ENCODE results near the gene ABCA5. TPM values are rescaled to one million over a fixed set of nuclear protein-coding genes. Genes with fewer than 3 reads are reported as not detected.

The ABCA5 gene
- total RNA-seq, 1 donor from 2014 or later, result 7.8 TPM

DNA sequence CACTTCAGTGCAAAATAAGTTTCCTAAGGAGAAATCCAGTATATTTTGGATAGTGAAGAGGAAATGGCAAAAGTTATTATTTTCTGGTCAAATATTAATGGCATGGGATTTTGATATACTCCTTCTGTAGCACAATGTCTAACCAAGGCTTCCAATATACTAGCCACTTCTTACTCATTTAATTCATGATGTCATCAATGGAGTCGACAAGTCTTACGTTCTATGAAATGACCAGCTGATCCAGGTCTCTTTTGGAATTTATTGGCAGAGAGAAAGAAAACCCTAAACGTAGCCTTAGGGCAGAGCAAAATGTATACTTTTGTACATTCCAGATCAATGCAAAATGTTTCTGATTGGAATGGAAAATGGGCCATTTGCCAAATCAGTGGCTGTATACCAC lies 90.0 kb downstream of the ABCA5 start:
- intact Hi-C loops (cut with DNase I), result loop anchor here (10.0 kb wide), 1 partner anchor 262 kb away; no protein-coding TSS in a partner anchor
- H3K9me3 ChIP-seq, result peaks cover 4 to 14% of the 10 kb centered on the region in 2 donors
- TF ChIP-seq, protein P1, sequence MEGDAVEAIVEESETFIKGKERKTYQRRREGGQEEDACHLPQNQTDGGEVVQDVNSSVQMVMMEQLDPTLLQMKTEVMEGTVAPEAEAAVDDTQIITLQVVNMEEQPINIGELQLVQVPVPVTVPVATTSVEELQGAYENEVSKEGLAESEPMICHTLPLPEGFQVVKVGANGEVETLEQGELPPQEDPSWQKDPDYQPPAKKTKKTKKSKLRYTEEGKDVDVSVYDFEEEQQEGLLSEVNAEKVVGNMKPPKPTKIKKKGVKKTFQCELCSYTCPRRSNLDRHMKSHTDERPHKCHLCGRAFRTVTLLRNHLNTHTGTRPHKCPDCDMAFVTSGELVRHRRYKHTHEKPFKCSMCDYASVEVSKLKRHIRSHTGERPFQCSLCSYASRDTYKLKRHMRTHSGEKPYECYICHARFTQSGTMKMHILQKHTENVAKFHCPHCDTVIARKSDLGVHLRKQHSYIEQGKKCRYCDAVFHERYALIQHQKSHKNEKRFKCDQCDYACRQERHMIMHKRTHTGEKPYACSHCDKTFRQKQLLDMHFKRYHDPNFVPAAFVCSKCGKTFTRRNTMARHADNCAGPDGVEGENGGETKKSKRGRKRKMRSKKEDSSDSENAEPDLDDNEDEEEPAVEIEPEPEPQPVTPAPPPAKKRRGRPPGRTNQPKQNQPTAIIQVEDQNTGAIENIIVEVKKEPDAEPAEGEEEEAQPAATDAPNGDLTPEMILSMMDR (IDR thresholded peaks at IDR 0.05), result no peak
- no peaks in the 10 kb centered on the region for H3K27me3 ChIP-seq
- H3K36me3 ChIP-seq, result no peaks in the 10 kb centered on the region
- H3K4me3 ChIP-seq, result no peak overlapping the region
- no peak overlapping the region for H3K27ac ChIP-seq
- DNase-seq (ENCODE audit: low spot score in 2 of 2), result no peak
- no peaks in the 10 kb centered on the region for H3K4me1 ChIP-seq

DNA sequence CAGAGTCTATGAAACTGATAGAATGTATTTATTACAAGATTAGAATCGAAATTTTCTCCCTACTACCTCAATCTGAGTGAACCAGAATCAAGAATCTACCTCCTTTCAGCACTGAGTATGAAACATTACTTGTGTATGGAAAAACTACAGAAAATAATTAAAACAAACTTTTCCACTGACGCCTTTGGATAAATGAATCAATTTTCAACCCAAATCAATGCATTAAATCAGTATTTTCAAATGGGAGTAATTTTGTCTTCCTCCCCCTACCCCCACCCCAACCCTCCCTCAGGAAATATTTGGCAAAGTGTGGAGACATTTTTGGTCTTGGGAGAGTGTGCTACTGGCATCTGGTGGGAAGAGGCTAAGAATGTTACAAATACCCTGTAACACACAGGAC lies 90.5 kb downstream of the ABCA5 start:
- Histone ChIP-seq H3K36me3 (no peaks in the 10 kb centered on the region), H3K9me3 (peaks cover 4 to 14% of the 10 kb centered on the region in 2 donors), H3K4me1 (no peaks in the 10 kb centered on the region), H3K4me3 (no peak overlapping the region), H3K27me3 (no peaks in the 10 kb centered on the region), H3K27ac (no peak overlapping the region)
- DNase-seq (ENCODE audit: low spot score in 2 of 2), result no peak
- intact Hi-C loops (cut with DNase I), result loop anchor here (10.0 kb wide), 1 partner anchor 262 kb away; no protein-coding TSS in a partner anchor
- TF ChIP-seq, protein P1 (IDR thresholded peaks at IDR 0.05), result no peak

DNA sequence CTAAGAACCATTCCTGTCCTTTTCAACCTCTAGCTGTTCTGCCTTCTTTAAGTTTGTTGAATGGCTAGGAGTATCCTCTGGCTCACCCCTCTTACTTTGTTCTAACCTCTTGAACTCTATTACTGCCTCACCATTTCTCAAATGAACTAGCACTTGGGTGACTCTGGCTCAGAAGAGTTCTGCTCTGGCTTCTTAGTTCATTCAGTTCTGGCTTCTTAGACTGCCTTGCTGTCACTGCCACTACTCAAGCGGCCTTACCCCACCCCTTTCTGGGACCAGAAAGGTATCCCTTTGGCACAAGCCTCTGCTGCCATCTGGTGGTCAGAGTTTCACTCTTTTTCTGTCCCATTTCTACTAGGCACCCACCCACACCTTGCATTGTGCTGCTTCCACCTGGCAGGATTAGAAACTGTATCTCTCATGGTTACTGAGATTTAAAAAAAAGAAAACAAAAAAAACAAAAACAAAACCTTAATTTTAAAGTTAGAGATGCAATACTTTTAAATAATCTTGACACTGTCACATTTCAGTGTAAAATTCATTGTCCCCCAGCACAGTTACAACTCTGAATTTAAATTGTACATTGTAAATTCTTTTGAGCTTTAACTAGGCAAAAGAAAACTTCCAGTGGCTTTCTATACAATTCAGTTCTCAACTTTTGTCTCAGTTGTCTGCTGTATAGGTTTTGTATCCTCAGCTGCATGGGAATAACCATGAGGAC lies 91.4 kb downstream of the ABCA5 start:
- Histone ChIP-seq H3K27me3 (no peaks in the 10 kb centered on the region), H3K9me3 (peaks cover 4 to 14% of the 10 kb centered on the region in 2 donors), H3K4me3 (no peak overlapping the region), H3K27ac (no peak overlapping the region), H3K36me3 (no peaks in the 10 kb centered on the region), H3K4me1 (no peaks in the 10 kb centered on the region)
- peak; percentile 22 to 86 for DNase-seq (ENCODE audit: low spot score in 2 of 2)
- intact Hi-C loops (cut with DNase I), result loop anchor here (10.0 kb wide), 1 partner anchor 261 kb away; no protein-coding TSS in a partner anchor
- TF ChIP-seq, protein P1 (IDR thresholded peaks at IDR 0.05), result peak; percentile 48 to 61 (median 60)

DNA sequence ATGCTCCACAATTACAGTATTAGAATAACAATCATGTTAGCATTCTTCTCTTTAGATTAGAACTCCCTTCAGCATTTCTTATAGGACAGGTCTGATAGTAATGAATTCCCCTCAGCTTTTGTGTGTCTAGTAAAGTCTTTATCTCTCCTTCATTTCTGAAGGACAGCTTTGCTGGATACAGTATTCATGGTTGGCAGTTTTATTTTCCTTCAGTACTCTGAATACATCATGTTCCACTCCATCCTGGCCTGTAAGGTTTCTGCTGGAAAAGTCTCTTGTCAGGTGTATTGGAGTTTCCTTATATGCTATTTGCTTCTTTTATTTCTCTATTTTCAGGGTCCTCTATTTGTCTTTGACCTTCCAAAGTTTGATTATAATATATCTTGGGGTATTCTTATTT lies 94.3 kb downstream of the ABCA5 start:
- no peak overlapping the region for H3K4me3 ChIP-seq
- H3K27me3 ChIP-seq, result no peaks in the 10 kb centered on the region
- peaks cover 4 to 14% of the 10 kb centered on the region in 2 donors for H3K9me3 ChIP-seq
- DNase-seq (ENCODE audit: low spot score in 2 of 2), result no peak
- no peak overlapping the region for H3K27ac ChIP-seq
- H3K36me3 ChIP-seq, result no peaks in the 10 kb centered on the region
- intact Hi-C loops (cut with DNase I), result loop anchor here (10.0 kb wide), 1 partner anchor 258 kb away; no protein-coding TSS in a partner anchor
- no peaks in the 10 kb centered on the region for H3K4me1 ChIP-seq
- TF ChIP-seq, protein P1 (IDR thresholded peaks at IDR 0.05), result no peak

DNA sequence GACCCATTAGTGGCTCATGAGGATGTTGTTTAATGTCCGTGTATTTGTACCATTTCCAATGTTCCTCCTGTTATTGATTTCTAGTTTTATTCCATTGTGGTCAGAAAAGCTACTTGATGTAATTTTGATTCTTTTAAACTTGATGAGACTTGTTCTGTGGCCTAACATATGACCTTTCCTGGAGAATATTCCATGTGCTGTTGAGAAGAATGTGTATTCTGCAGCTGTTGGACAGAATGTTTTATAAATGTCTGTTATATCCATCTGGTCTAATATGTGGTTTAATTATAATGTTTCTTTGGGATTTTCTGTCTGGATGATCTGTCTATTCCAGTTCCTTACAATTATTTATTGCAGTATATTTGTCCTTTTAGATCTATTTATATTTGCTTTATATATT lies 95.4 kb downstream of the ABCA5 start:
- TF ChIP-seq, protein P1 (IDR thresholded peaks at IDR 0.05), result no peak
- Histone ChIP-seq H3K4me3 (no peak overlapping the region), H3K27me3 (no peaks in the 10 kb centered on the region), H3K36me3 (no peaks in the 10 kb centered on the region), H3K4me1 (no peaks in the 10 kb centered on the region), H3K27ac (no peak overlapping the region), H3K9me3 (peaks cover 4 to 14% of the 10 kb centered on the region in 2 donors)
- DNase-seq (ENCODE audit: low spot score in 2 of 2), result no peak
- intact Hi-C loops (cut with DNase I), result loop anchor here (10.0 kb wide), 1 partner anchor 257 kb away; no protein-coding TSS in a partner anchor
